ENCODE measurements around the gene SLIT3. TPM values are rescaled to one million over a fixed set of nuclear protein-coding genes. Genes with fewer than 3 reads are reported as not detected.

SLIT3 gene
- total RNA-seq, result 1.3 and 7.4 TPM in 2 replicates

DNA sequence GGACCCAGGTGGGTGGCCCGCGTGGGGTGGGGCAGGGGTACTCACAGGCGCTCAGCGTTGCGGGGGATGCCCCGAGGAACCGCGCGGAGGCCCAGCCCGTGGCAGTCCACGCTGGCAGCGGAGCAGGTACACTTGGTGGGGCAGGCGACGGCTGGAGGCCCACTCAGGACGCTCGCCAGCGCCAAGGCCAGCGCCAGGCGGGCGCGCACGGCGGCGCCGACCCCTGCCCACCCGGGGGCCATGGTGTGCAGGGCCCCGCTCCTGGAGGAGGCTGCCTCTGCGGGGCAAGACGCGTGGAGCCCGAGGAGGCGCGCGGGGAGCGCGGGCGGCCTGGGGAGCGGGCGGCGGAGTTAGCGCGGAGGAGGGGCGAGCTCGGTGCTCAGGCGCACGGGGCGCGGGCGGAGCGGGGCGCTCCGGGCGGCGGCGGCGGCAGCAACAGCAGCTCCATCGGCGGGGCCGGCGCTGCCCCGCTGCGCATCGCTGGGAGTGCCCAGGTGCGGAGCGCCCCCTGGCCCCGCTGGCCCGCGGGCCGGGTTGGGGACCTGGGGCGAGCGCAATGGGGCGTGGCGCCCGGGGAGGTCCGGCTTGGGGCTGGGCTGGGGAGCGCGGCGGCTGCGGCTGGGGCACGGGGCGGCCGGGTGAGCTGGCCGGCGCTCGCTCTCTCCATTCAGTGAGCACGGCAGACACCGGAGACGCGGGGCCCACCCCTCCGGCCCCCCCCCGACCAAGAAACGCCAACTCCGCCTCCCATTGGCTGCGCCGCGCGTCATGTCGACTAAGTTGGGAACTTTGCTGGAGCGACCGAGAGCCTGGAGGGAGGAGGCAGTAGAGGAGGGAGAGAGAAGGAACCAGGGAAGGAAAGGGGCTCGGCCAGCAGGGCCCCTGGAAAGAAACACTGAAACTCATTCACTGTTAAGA is at the start of gene SLIT3:
TSS of gene SLIT3 (minus strand) at position 672 of the 918 bp plus-strand sequence. CDS start at position 242, 430 bp downstream.
- no peak for DNase-seq (ENCODE audit: extremely low read depth, low read depth, low spot score)

GRCh38 chr5:169350016-169350415 is 49.1 kb upstream of the SLIT3 start:
- DNase-seq (ENCODE audit: extremely low read depth, low read depth, low spot score), result no peak

GRCh38 chr5:169347786-169348185 is 46.8 kb upstream of the SLIT3 start:
- DNase-seq (ENCODE audit: extremely low read depth, low read depth, low spot score), result no peak

GRCh38 chr5:169344629-169345028 is 43.7 kb upstream of the SLIT3 start:
- no peak for DNase-seq (ENCODE audit: extremely low read depth, low read depth, low spot score)

DNA sequence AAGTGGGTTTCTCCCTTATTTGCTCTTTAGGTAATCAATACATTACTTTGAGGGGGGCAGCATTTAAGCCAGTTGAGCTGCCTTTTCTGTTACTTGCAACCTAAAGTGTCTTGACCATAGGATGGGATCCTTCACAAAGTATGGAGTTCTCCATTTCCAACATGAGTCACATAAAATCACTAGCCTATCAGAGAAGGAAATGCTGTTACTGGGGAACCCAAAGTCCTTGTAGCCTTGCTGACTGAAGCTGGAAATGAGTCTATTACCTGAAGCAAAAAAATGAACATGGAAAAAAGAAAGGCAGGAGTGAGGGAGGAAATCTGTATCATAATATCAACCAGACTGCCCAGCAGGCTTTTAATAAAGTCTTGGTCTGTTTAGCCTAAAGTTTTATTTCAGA is 42.8 kb upstream of the SLIT3 start:
- no peak for DNase-seq (ENCODE audit: extremely low read depth, low read depth, low spot score)

- DNase-seq (ENCODE audit: extremely low read depth, low read depth, low spot score), result no peak
Observed at GRCh38 chr5:169341556-169341955, 40.6 kb upstream of the SLIT3 start.

DNA sequence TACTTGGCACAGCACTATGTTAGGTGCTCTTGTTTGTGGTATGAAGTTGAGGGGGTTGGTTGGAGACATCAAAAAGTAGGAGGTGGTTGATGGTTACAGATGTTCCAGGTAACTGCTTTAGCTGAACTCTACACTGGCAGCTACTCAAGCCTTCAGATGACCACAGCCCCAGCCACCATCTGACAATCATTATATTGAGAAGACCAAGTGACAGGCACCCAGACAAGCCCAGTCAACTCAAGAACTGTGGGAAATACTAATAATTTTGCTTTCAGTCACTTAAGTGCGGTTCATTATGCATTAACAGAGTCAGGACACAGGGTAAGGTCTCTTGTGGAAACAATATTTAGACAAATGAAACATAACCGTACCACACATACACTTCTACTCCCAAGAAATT is 38.9 kb upstream of the SLIT3 start:
- no peak for DNase-seq (ENCODE audit: extremely low read depth, low read depth, low spot score)

GRCh38 chr5:169336242-169336641 is 35.3 kb upstream of the SLIT3 start:
- no peak for DNase-seq (ENCODE audit: extremely low read depth, low read depth, low spot score)

DNA sequence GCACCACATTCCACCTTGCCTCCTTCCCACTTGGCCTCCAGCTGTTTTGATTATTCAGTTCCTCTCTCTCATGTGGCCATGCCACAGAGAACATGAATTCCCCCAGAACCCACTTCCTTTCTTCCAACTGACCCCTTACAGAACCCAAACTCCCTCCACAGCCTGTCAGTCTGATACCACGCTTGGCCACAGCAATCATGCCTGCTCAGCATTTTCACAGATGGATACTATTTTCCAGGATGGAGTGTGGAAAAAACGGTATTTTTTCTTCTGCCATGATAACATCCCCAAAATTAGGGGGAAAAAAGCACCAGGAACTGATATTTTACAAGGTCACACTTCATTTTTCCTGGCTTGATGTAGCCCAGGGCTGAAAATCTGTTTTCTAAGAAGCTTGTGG is 34.9 kb upstream of the SLIT3 start:
- no peak for DNase-seq (ENCODE audit: extremely low read depth, low read depth, low spot score)

DNA sequence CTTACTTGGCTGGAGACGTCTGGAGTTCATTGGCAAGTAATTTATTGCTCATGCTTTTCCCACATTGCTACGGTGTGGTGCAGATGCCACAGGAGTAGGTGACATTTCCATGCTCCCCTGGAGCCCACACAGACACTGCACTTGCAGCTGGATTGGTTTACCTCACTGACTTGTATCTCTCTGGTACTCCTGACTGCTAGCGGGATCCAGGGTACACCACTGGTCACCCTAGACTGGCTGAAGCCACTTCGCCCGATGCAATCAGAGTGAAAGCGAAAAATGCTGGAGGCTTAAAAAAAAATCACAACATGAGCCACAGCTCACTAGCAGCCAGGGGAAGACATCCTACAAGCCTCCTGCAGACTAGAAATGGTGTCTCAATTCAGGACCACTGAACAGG is 32.6 kb upstream of the SLIT3 start:
- DNase-seq (ENCODE audit: extremely low read depth, low read depth, low spot score), result no peak

DNA sequence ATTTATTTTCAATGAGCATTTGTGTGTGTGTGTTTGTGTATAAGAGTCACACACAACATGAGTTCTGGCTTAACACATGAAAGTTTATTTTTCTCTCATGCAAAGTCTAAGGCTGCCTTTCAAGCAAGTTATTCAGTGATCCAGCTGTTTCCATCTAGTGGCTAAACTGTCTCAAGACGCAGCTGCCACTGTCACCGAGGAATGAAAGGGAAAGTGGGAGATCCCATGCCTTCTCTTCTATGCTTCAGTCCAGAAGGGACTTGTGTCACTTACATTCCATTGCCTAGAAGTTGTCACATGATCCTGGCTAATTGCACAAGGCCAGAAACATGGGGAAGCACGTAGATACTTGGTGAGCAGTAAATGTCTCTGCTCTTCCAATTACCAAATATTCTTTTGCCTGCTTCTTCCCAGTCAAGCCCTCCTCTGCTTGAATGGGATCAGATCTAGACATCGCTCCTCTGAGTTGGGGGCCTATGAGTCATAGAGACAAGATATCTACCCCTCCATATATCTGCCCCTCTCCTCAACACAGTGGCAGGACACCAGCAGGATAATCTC is 30.4 kb upstream of the SLIT3 start:
- DNase-seq (ENCODE audit: extremely low read depth, low read depth, low spot score), result no peak

GRCh38 chr5:169328401-169328800 is 27.5 kb upstream of the SLIT3 start:
- DNase-seq (ENCODE audit: extremely low read depth, low read depth, low spot score), result no peak

- no peak for DNase-seq (ENCODE audit: extremely low read depth, low read depth, low spot score)
Observed at GRCh38 chr5:169325273-169325672, 24.3 kb upstream of the SLIT3 start.

DNA sequence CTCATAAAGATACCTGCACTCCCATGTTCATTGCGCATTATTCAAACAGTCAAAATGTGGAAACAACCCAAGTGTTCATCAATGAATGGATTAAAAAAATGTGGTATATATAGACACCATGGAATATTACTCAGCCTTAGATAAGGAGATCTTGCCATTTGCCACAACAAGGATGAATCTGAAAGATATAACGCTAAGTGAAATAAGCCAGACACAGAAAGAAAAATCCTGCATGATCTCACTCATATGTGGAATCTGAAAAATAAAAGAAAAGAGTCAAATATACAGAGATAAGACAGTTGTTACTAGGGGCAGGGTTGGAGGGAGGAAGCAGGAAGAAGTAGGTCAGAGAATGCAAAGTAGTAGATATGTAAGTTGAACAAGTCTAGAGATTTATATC is 17.6 kb upstream of the SLIT3 start:
- DNase-seq (ENCODE audit: extremely low read depth, low read depth, low spot score), result no peak

GRCh38 chr5:169307646-169308045 is 6.7 kb upstream of the SLIT3 start:
- no peak for DNase-seq (ENCODE audit: extremely low read depth, low read depth, low spot score)

DNA sequence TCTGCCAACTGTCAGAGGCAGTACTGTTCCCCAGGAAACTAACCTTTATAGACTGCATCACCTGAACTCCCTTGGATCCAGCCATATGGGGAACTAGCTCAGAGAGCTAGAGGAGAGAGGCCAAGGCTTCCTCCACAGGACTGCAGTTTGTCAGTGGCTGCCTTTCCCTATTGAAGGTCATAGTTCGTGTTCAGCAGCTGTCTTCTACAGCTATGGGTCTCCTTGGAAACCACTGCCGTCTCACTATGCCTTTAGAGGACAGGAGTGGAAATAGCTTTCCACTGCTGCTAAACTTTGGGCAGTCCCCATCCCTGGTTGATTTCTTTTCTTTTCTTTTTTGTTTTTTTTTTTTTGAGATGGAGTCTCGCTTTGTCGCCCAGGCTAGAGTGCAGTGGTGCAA is 4.4 kb upstream of the SLIT3 start:
- no peak for DNase-seq (ENCODE audit: extremely low read depth, low read depth, low spot score)

- no peak for DNase-seq (ENCODE audit: extremely low read depth, low read depth, low spot score)
Observed at GRCh38 chr5:169304175-169304574, 3.2 kb upstream of the SLIT3 start.

DNA sequence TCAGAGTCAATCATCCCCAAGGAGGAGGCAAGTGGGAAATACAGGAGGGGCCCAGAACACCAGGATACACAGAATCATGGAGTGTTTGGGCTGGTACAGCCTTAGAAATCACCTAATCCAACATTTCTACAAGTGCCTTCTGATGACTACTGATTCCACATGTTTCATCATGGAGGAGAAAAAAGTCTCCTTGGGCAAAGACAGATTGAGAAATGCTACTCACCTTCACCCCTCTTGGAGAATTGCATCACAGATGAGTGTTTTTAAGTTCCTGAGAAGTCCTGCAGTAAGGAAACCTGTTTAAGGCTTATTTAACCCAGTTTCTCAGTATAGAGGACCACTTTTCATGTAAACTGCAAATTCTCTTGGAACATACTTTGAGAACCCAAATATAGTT is 2.2 kb upstream of the SLIT3 start:
- DNase-seq (ENCODE audit: extremely low read depth, low read depth, low spot score), result no peak

- peak; percentile 39 for DNase-seq (ENCODE audit: extremely low read depth, low read depth, low spot score)
Observed at GRCh38 chr5:169302491-169303118, 1.7 kb upstream of the SLIT3 start.

GRCh38 chr5:169301986-169302385 is 1.0 kb upstream of the SLIT3 start:
- no peak for DNase-seq (ENCODE audit: extremely low read depth, low read depth, low spot score)

DNA sequence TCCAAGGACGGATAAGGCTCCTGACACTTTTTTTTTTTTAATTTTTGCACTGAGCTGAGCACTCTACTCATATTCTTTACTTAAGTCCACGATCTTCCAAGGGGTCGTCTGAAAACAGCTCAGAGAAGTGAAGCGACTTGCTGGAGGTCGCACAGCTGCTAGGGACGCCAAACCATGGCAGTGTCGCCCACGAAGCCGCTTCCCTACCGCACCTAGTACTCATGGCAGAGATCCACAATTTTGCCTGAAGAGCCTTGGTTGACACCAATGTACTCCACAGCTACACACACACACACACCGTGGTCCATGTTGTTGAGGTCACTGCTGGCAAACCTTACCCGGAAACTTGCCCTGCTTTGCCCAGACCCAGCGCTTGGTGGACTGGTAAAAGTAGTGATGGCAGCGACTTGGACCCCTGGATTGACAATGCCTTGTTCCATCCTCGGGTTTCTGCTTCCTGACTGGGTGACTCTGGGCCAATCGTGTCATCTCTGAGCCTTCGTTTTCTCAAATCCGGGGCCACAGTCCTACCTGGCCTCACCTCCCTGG is 521 bp upstream of the SLIT3 start:
- DNase-seq (ENCODE audit: extremely low read depth, low read depth, low spot score), result no peak

Data from glomerular endothelial cell (primary cell).